NCI-H1092 treated with DMSO at 0.1 percent for 48 hours (cell line): ENCODE results near the gene KCNMB1.
"Not testable (repeated sequence)": the region's sequence is repeated elsewhere in the genome, so short reads cannot be mapped to it uniquely, and the experiment has no call there.

Source experiments
- DNase-seq: peaks from one replicate; lab custom pipeline; 2025; lab: John Stamatoyannopoulos, UW

The KCNMB1 gene

DNA sequence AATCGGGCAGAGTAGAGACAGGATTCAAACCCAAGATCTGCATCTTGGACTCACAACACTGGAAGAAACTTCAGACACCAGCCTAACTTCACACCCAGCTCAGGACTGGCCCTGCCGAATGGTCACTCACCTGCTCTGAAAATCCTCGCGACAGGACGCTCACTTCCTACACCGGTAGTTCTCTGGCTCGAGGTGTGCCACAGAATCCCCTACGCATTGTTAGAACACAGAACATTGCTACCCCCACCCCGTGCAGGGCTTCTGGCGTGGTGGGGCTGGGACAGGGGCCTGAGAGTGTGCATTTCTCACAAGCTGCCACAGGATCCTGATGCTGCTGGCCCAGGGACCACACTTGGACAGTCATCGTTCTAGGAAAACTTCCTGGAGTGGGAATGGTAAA is 12.1 kb downstream of the KCNMB1 start:
- no peak for DNase-seq

DNA sequence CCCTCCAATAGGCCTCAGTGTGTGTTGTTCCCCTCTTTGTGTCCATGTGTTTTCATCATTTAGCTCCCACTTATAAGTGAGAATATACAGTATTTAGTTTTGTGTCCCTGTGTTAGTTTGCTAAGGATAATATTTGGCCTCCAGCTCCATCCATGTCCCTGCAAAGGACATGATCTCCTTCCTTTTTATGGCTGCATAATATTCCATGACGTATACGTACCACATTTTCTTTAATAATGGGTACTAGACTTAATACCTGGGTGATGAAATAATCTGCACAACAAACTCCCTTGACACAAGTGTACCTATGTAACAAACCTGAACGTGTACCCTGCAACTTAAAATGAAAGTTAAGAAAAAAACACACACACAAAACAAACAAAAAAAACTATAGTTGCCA is 12.6 kb downstream of the KCNMB1 start:
- DNase-seq: not testable (repeated sequence)

GRCh38 chr5:170375283-170375682 is 13.9 kb downstream of the KCNMB1 start:
- DNase-seq: no peak

- DNase-seq: no peak
These were observed 16.2 kb downstream of the KCNMB1 start for GRCh38 chr5:170372971-170373370.

GRCh38 chr5:170368586-170368985 is 20.6 kb downstream of the KCNMB1 start:
- DNase-seq: no peak

- no peak for DNase-seq
These were observed 22.9 kb downstream of the KCNMB1 start for GRCh38 chr5:170366276-170366675.

GRCh38 chr5:170365831-170366230 is 23.3 kb downstream of the KCNMB1 start:
- no peak for DNase-seq

DNA sequence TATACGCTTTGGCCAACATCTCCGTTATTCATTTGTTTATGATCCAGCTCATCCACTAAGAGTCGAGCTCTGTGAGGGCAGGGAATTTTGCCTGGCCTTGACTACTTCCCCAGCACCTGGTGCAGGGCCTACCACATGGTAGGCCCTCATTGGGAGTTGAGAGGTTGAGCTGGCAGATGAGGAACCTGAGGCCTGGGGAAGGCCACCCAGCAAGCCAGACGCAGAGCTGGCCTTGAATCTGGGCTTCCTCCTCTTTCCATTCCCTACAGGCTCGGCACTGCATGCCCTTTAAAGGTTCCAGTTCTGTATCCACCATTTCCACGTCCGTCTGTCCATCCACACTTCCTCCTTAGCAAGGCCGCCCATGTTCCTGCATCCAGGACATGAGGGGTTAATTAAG is 24.2 kb downstream of the KCNMB1 start:
- no peak for DNase-seq

- DNase-seq: no peak
These were observed 25.5 kb downstream of the KCNMB1 start for GRCh38 chr5:170363671-170364070.

DNA sequence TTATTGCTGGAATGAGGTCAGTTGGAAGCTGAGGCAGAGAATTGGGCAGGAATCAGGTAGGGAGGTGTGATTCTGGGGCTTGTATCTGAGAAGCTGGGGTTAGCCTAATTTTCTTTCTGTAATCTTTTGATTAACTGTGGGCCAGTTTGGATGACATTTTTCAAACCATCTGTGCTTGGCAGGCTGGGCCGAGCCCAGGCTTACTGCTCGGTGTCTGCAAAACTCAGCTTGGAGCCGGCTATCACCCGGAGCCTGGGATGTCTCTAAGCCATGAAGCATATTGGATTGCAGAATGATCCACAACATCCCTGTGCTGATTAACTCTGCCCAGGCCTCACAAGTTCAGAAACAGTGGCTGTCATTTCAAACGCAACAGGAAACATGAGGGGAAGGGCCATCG is 26.5 kb downstream of the KCNMB1 start:
- no peak for DNase-seq

- no peak for DNase-seq
These were observed 27.1 kb downstream of the KCNMB1 start for GRCh38 chr5:170362102-170362501.

- DNase-seq: no peak
These were observed 27.6 kb downstream of the KCNMB1 start for GRCh38 chr5:170361616-170362015.

DNA sequence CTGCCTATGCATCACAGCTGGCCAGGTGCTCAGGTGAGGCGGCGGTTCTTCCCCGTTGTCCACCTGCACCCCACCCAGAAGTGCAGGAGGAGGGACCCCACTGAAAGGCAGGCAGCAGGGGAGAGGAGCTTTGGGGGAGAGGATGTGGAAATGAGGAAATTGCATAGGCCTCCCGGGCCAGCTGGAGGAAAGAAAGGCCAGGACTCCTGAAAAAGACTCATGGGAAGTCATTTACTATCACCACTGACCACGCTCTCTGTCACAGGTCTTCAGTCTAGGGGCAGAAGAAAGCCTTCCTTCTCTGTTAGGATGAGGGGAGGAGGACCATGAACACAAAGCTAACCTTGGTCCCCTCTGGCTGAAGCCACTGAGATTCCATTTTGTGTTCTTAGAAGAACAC is 28.1 kb downstream of the KCNMB1 start:
- no peak for DNase-seq

DNA sequence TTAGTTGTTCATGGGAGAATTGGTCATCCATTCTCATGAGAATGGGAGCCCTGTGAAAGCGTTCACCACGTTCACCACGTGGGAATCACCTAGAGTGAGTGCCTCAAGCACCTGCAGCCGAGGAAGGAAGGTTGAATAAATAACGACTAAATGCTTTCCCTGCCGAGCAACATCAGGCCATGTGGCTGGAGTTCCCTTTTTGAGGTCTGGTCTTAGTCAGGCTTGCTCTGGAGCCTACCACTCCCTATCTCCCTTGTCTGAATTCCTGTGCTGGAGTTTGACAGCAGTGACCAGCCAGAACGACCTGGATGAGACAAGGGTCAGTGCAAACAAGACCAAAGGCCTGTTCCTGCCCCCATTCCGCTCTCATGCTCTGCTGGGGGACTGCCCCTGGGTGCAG is 28.5 kb downstream of the KCNMB1 start:
- DNase-seq: no peak

GRCh38 chr5:170357955-170358444 is 31.2 kb downstream of the KCNMB1 start:
- DNase-seq: no peak

DNA sequence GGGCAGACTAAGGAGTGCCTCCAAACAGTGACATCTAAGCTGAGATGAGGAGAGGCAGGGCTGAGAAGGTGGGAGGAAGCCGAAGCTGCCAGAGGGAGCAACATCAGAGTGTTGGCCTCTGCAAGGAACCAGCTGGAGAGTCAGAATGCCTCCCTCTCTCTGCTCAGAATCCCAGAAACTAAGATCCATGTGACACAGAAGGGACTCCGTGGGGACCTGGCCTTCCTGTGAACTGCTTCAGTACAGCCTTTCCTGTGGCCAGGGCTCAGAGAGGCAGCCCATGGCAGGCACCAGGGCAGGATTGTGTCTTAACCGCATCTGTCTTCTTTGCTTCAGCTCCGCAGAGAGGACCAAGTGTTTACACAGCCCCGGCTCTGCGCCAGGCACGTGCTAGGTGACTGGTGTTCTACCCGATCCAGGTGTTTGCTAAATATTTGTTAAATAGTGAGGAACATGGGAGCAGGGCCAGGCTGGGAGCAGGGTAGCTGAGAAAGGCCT is 33.5 kb downstream of the KCNMB1 start:
- peak; percentile 42 for DNase-seq

DNA sequence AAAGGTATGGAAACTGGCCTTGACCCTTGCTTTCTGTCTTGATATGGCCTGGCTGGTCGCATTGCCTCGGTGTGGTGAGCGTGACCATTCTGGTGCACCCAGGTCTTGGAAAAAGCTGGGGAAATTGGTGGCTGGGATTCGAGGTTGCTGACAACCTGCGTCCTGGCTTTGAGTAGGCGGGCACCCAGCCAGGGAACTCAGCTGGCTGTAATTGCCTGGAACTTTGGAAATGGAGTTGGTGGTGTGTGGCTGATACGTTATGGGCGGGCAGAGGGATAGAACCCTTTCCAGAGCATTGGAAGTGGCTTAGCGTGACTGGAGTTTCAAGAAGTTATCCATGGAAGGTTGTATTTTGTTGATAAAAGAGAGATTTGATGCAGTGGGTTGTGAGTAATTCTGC is 35.2 kb downstream of the KCNMB1 start:
- DNase-seq: no peak

DNA sequence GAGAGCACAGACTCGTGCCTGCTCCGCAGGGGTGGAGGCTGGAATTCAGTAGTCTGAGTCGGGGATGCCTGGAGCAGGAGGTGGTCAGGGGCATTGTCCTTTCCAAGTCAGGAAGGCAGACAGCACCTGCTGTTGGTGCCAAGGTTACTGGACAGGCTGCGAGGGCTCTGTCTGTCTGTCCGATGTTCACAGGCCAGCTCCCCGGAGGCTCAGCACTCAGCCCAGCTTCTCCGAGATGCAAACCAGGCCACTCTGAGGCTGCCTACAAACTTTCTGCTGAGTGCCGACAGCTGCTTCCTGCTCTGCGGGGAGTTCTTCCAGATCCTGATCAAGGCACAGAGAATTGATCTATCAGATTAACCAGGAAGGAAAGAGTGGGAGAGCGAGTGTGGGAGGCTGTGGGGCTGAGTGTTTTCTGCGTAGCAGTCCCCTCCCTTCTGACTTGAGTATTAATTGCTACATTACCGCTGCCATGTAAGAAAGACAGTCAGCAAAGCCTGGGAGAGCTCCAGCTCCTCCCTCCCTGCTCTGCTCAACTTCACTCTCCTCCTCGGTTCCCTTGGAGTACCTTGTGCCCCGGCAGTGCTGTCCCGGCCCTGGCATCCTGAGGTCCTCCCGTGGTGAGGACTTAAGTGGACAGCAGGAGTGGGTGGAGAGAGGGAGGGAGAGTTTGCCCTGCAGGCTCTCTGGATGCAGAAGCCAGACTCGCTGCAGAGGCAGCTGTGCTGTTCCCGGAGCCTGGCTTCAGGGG is 36.0 kb downstream of the KCNMB1 start:
- DNase-seq: no peak

GRCh38 chr5:170348137-170348633 is 41.0 kb downstream of the KCNMB1 start:
- no peak for DNase-seq

DNA sequence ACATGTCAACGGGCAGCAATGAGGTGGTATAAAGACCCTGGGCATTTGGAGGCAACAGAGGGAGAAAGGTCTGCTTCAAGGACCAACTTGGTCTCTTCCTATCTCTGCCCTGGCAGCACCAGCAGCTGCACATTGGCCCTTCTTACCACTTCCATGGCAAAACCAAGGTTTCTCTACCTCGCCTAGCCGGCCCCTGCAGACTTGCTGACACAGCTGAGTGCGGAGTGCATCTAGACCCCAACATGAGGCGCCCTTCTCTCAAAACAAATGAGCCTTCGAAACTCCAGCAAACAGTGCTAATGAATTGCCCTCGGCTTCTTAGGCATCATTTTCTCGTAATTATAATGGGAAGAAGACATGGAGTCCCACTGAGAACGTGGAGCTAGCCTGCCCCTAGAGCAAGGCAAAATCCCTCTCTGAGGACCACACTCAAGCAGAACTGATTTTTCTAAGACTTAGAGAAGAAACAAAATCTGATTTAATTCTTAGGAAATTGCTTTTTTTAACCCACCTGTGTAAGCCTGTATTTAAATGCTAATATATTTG is 42.1 kb downstream of the KCNMB1 start:
- DNase-seq: no peak

DNA sequence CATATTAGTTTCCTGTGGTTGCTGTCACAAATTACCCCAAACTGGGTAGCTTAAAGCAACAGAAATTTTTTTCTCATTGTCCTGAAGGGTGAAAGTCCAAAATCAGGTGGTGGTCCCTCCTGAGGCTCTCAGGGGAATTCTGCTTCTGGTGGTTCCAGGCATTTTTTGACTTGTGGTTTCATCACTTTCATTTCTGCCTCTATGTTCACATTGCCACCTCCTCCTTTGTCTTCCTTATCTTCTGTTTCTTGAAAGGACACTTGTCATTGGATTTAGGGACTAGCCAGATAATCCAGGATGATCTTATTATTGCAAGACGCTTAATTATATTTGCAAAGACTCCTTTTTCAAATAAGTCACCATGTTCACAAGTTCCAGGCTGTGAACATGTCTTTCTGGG is 43.2 kb downstream of the KCNMB1 start:
- DNase-seq: no peak

GRCh38 chr5:170343177-170343576 is 46.0 kb downstream of the KCNMB1 start:
- DNase-seq: no peak

- DNase-seq: no peak
These were observed 46.9 kb downstream of the KCNMB1 start for GRCh38 chr5:170342153-170342725.
